HG02884 (cell line): ENCODE measurements around the gene STAG1.
"Not testable (repeated sequence)": the region's sequence is repeated elsewhere in the genome, so short reads cannot be mapped to it uniquely, and the experiment has no call there.

Experiments used
- ATAC-seq: cut with Tn5 transposase; IDR thresholded peaks from one replicate; pipeline ENCODE4 v1.9.1; 2021; ENCODE audit warnings: mild to moderate bottlenecking, moderate library complexity; ENCODE audit not compliant: unreplicated experiment

STAG1 gene

GRCh38 chr3:136343446-136343845 lies 408.7 kb downstream of the STAG1 start:
- no peak for ATAC-seq

DNA sequence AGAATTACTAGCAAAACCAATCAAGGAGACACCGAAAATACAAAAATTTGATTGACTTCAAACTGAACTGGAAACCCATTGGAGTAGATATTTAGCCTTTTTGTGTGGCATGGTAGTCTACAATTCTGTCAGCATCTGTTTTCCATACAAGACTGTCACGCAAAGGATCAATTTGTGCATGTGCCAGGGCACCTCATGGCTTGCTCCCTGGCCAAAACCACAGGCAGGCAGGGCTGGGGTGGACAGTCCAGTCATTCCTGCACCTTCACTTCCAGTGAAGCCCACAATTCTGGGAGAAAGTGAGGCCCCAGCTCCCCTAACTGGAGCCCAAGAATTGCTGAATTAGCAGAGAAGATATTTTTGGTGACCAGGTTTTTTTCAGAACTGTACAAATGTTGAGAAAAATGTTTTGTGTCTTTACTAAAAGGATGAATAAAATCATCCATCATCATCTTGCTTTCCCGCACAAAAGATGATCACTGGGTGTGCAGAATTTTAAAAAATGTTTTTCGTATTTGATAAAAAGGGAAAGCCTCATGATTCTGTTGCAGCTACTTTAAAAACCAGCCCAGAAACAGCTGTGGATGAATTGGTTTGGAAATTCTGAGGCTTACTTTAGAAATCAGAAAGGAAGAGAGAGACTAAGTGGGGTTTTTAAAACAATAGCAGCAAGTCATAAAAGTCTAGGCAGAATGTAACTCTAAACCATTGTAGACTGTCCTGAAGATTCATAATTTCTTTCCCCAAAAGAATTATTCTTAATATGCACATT lies 415.7 kb downstream of the STAG1 start:
- no peak for ATAC-seq

DNA sequence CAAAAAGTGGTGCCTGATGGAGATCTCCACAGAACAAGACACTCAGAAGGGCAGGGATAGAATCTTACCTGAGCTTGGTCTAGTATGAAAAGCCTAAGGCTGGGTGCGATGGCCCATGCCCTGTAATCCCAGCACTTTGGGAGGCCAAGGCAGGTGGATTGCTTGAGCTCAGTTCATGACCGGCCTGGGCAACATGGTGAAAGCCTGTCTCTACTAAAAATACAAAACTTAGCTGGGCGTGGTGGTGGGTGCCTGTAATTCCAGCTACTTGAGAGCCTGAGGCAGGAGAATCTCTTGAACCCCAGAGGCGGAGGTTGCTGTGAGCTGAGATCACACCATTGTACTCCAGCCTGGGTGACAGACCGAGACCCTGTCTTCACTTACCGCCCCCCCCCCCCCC lies 417.5 kb downstream of the STAG1 start:
- not testable (repeated sequence) for ATAC-seq

DNA sequence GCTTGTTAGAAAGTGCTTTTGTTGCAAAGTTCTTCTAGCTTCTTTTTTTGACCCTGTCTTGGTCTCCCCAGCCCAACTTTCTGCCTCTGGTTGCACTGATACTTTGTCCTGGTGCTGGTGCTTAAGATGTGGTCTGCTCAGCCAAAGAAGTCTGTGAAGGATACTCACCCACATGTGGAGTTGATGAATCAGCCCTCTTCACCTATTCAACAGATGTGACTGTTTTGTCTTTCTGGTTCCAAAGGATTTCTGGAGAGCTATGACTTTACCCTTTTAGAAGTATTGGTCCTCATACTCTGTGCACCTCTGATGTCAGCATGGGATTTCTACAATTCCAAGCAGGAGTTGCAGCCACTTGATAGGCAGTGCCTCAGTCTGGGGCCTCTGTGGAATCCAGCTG lies 418.0 kb downstream of the STAG1 start:
- ATAC-seq: no peak

DNA sequence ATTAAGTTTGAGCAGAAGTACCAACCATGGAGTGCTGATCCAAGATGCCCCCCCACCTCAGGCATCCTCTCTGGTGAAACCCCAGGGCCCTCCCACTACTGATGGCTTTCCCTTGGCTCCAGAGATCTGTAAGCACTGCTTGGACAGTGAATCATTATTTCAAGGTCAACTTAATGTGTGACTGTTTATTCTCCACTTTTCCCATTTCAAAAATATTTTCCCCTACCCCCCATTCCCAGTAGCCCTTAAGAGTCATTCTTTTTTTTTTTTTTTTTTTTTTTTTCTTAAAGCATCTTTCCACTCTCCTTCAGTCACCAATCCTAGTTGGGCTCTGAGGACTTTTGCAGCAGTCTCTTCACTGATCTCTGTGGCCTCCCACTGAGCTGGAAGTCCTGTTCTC lies 419.4 kb downstream of the STAG1 start:
- no peak for ATAC-seq

DNA sequence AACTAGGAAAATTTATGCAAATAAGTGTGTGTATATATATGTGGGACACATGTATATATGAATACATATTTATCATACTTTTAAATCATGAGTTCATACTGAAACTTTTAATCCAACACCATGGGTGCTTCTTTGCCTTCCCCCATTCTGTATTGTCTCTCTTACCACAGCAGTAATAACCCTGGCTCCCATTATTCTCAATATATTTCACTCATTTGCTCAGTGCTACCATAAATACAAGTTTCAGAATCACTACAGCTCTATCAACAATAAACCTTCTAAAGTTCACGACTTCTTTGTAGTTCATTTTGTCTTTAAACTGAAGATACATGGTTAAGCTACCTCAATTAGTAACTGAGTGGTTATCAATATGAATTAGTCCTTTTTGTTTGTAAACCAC lies 419.9 kb downstream of the STAG1 start:
- no peak for ATAC-seq

GRCh38 chr3:136330900-136331299 lies 421.3 kb downstream of the STAG1 start:
- no peak for ATAC-seq

DNA sequence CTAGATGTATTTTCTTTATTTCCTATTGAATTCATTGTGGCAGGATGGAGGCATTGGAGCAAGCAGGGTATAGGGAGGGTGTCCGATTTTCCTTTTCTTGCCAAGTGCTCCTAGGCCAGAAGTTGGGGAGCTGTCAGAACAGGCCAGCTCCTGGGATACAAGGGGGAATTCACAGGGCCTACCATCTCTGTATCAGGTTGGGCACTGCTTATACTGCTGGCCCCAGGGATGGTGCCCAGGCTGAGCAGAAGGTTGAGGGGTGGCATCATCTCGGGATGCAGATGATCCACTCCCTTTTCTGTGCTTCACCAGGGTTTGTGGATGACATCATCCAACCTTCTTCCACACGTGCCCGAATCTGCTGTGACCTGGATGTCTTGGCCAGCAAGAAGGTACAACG lies 422.6 kb downstream of the STAG1 start:
- ATAC-seq: no peak

- ATAC-seq: no peak
Observed at GRCh38 chr3:136327671-136328070, 424.5 kb downstream of the STAG1 start.

- ATAC-seq: no peak
Observed at GRCh38 chr3:136326316-136326715, 425.9 kb downstream of the STAG1 start.

GRCh38 chr3:136311968-136312367 lies 440.2 kb downstream of the STAG1 start:
- no peak for ATAC-seq

GRCh38 chr3:136311261-136311660 lies 440.9 kb downstream of the STAG1 start:
- no peak for ATAC-seq

DNA sequence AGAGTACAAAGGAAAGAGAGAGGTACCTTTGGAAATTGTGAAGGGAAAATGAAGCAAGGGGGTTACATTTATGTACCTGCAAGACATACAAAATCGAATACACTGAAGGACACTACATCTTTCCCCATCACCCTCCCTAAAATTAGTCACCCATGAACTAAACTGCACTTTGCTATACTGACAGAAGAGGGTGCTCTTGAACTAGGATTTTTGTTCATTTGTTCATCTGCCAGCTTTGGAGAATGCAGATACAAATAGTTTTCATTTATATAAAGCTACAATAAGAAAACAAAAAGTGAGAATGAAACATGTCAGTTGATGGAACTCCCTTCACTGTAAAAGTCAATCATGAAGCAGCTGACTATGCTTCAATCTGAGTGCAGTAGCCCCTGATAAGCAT lies 446.3 kb downstream of the STAG1 start:
- no peak for ATAC-seq

DNA sequence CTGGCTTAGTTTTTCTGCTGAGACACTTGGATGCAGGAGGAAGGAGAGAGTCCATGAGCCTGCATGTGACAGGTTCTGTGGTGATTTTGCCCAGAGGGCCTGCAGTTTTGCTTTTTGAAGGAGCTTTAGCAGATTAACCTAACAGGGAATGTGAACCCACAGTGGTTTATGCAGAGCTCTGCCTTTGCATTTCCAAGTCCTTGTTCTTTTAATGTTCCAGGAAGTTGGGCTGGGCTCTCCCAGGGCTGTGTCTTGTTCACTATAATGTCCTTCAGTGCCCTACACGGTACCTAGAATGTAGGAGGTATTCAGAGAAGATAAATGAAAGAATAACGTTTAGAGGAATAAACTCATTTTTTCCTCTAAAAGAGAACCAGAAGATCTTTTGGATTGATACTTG lies 451.7 kb downstream of the STAG1 start:
- no peak for ATAC-seq

DNA sequence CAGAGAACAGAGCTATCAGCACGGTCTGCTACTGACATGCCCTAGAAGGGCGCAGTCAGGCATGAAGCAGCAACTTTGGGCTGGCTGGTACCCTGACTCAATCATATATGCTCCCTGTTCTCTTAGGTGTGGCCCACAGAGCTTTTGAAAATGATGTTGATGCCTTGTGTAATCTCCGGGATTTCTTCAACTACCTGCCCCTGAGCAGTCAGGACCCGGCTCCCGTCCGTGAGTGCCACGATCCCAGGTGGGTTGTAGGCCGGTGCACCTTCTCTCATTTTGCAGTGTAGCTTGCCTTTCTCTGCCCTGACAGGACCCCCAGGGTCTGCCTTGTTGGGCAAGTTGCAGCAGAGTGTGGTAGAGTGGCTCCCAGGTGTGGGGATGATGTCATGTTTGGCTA lies 454.4 kb downstream of the STAG1 start:
- ATAC-seq: no peak

DNA sequence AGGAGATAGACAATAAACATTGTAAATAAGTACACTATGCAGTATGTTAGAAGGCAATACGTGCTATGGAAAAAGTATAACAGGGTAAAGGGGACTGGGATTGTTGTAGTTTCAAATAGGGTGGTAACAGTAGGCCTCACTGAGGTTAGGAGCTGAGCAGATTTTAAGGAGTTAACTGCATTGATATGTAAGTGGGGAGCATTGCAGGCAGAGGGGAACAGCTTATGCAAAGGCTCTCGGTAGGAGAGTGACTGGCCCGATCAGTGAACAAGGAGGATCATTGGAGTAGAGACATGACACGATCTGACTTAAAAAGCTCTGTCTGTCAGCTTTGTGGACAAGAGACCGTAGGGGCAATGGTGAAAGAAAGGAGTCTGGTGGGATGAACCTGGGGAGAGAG lies 455.2 kb downstream of the STAG1 start:
- ATAC-seq: no peak

GRCh38 chr3:136294176-136294575 lies 458.0 kb downstream of the STAG1 start:
- no peak for ATAC-seq

DNA sequence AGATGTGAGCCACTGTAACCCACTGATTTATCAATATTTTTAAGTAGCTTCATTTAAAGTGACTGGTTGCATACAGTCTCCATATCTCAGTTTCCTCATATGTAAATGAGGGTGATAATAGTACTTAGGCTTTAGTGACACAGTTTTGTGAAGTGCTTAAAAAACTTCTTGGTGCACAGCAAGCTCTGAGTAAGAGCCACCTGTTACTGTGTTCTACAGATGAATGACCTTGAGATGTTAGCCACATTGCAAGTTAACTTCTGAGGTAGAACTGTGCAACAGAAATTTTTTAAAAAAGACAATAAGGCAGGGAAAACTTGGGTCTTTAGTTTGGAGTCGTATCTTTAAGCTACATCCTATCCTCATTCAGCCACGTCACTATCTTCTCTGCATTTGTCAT lies 458.9 kb downstream of the STAG1 start:
- no peak for ATAC-seq

DNA sequence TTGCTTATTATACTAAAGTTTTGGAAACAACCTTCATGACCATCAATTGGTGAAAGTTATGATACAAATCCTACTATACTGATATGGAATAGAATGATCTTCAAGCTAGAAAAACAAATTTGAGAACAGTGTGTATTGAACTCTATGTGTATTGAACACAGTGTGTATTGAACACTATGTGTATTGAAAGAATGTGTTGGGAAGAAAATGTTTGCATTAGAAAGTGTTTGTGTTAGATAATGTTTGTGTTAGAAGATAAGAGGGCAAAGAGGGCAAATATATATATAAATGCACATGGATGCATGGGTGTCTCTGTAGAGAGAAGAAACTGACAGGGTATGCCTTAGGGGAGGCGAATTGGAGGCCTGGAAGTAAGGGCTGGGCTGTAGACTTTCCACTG lies 459.7 kb downstream of the STAG1 start:
- no peak for ATAC-seq

DNA sequence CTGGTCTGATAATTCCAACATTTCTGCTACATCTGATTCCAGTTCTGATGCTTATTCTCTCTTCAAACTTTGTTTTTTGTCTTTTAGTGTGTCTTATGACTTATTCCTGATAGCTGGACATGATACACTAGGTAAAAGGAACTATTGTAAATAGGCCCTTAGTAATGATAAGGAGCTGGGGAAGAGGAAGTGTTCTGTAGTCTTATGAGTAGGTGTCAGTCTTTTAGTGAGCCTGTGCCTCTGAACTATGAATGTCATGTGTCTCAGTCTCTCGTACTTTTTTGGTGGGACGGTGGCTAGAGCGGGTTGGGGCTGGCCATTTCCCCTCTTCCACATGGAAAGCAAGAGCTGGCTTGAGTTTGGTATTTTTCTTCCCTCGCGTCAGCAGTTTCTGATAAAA lies 460.9 kb downstream of the STAG1 start:
- no peak for ATAC-seq
